Activated naive CD4-positive, alpha-beta T cell treated with anti-CD3 and anti-CD28 coated beads, Interleukin-2, amount 10 ng/mL, durations not matched to agents 7 days and 5 days (primary cell): ENCODE measurements around the gene CHTF18.
"Not testable (repeated sequence)": the region's sequence is repeated elsewhere in the genome, so short reads cannot be mapped to it uniquely, and the experiment has no call there.

Experiments used
- CTCF ChIA-PET: fragments of 350-600 bp; sonication (Branson Sonifier 250); formaldehyde crosslinking; loops from one replicate; lab custom pipeline; 2021; ENCODE audit warnings: antibody characterized with exemption; lab: Charles Lee
- DNase-seq: peaks from one replicate; pipeline ENCODE4 v3.0.0-alpha.2; 2020
- H3K27ac Mint-ChIP-seq: one replicate; pipeline ENCODE4 v1.8.0; 2021; ENCODE audit warnings: mild to moderate bottlenecking, moderate library complexity, mixed read lengths
- H3K27me3 Mint-ChIP-seq: one replicate; pipeline ENCODE4 v1.8.0; 2021; ENCODE audit warnings: mild to moderate bottlenecking, mixed read lengths
- H3K36me3 Mint-ChIP-seq: one replicate; pipeline ENCODE4 v1.8.0; 2021; ENCODE audit warnings: mixed read lengths
- H3K4me1 Mint-ChIP-seq: one replicate; pipeline ENCODE4 v1.8.0; 2021; ENCODE audit warnings: mixed read lengths
- H3K4me3 Mint-ChIP-seq: one replicate; pipeline ENCODE4 v1.8.0; 2021; ENCODE audit warnings: mild to moderate bottlenecking, moderate library complexity, mixed read lengths
- H3K9me3 Mint-ChIP-seq: one replicate; pipeline ENCODE4 v1.8.0; 2021; ENCODE audit warnings: mixed read lengths

Gene CHTF18

GRCh38 chr16:751152-752006 lies 37.0 kb upstream of the CHTF18 start:
- H3K4me3 Mint-ChIP-seq: no peak overlapping the region
- peaks cover 3% of the 10 kb centered on the region for H3K4me1 Mint-ChIP-seq
- CTCF ChIA-PET: interaction anchor here (1.7 kb wide), 1 partner anchor 10 kb away, joined by 3 read pairs; the partner anchor contains the start of gene CIAO3
- no peak overlapping the region for H3K27ac Mint-ChIP-seq
- peaks cover 4% of the 10 kb centered on the region for H3K27me3 Mint-ChIP-seq
- no peak for DNase-seq
- no peaks in the 10 kb centered on the region for H3K9me3 Mint-ChIP-seq
- H3K36me3 Mint-ChIP-seq: no peaks in the 10 kb centered on the region

DNA sequence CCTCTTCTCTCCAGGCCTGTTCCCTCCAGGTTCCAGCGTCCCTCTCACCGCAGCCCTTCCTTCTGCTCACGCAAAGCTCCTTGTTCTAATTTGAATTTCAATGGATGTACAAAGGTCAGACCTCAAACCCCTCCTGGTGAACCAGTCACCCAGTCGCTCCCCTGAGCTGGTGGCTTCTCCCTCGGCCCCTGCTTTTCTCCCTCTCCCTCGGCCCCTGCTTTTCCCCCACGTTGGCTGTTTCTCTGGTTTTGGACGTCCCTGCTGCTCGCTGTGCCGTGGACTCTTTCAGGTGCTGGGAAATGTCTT lies 36.5 kb upstream of the CHTF18 start:
- Mint-ChIP-seq H3K4me3 (no peak overlapping the region), H3K27me3 (peaks cover 4% of the 10 kb centered on the region)

GRCh38 chr16:754121-754607 lies 34.3 kb upstream of the CHTF18 start:
- CTCF ChIA-PET: interaction anchor here (1.7 to 2.0 kb wide), 2 partner anchors 14 to 42 kb away, joined by 4 to 5 read pairs; partner anchors contain the start of gene CIAO3
- not testable (repeated sequence) for H3K4me1 Mint-ChIP-seq, DNase-seq, H3K9me3 Mint-ChIP-seq, H3K27ac Mint-ChIP-seq, H3K4me3 Mint-ChIP-seq, H3K36me3 Mint-ChIP-seq, H3K27me3 Mint-ChIP-seq

More for the DNA sequence above, 36.5 kb upstream of the CHTF18 start:
- Mint-ChIP-seq H3K4me1 (peaks cover 3% of the 10 kb centered on the region), H3K9me3 (no peaks in the 10 kb centered on the region), H3K27ac (no peak overlapping the region), H3K36me3 (no peaks in the 10 kb centered on the region)
- CTCF ChIA-PET: interaction anchor here (1.7 kb wide), 1 partner anchor 11 kb away, joined by 3 read pairs; the partner anchor contains the start of gene CIAO3
- no peak for DNase-seq

- no peaks in the 10 kb centered on the region for H3K9me3 Mint-ChIP-seq
- no peaks in the 10 kb centered on the region for H3K36me3 Mint-ChIP-seq
- H3K27me3 Mint-ChIP-seq: peaks cover 8% of the 10 kb centered on the region
- H3K4me1 Mint-ChIP-seq: peaks cover 6% of the 10 kb centered on the region
- no peak overlapping the region for H3K27ac Mint-ChIP-seq
- no peak overlapping the region for H3K4me3 Mint-ChIP-seq
- CTCF ChIA-PET: interaction anchor here (1.7 to 2.0 kb wide), 2 partner anchors 14 to 42 kb away, joined by 4 to 5 read pairs; partner anchors contain the start of gene CIAO3
- no peak for DNase-seq
These were observed 33.8 kb upstream of the CHTF18 start for GRCh38 chr16:754656-755055.

DNA sequence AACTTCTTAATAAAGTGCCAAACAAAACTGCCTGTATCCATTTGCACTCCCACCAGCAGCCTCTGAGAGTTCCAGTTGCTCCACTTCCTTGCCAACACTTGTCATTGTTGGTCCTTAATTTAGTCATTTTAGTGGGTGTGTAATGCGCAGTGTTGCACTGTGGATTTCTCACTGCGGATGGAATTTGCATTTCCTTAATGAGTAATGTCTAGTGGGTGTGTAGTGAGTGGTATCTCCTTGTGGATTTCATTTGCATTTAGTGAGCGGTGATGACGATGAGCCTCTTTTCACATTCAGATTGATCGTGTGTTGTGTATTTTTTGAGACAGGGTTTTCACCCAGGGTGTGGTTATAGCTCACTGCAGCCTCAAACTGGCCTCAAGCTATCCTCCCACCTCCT lies 32.0 kb upstream of the CHTF18 start:
- CTCF ChIA-PET: interaction anchor here (0.7 to 1.0 kb wide), 2 partner anchors 28 to 32 kb away, joined by 3 read pairs; no protein-coding TSS in a partner anchor
- no peaks in the 10 kb centered on the region for H3K9me3 Mint-ChIP-seq
- H3K4me1 Mint-ChIP-seq: peaks cover 6% of the 10 kb centered on the region
- H3K4me3 Mint-ChIP-seq: no peak overlapping the region
- peaks cover 4% of the 10 kb centered on the region for H3K27me3 Mint-ChIP-seq
- H3K36me3 Mint-ChIP-seq: no peaks in the 10 kb centered on the region
- no peak for DNase-seq
- H3K27ac Mint-ChIP-seq: no peak overlapping the region

- CTCF ChIA-PET: interaction anchor here (1.0 kb wide), 1 partner anchor 27 kb away, joined by 3 read pairs; no protein-coding TSS in a partner anchor
These were observed 29.1 kb upstream of the CHTF18 start for GRCh38 chr16:759110-759910.

DNA sequence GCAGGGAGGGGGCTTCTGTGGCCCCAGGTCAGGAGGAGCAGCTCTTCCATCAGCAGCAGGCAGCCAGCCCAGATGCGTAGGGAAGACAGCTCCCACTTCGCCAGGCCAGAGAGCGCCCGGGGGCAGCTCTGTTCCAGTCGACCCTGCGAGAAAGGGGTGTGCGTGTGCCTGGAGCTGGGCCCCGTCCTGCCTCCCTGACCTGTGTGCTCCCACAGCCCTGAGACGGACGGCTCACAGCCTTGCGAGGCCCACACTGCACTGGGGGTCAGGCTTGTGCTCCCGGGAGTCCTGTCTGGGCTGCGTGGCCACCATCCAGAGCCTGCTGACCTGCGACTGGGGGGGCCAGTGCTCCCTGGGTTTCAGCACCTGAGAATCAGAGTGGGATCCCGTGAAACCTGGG lies 28.4 kb upstream of the CHTF18 start:
- H3K4me3 Mint-ChIP-seq: no peak overlapping the region

More at GRCh38 chr16:759110-759910, 29.1 kb upstream of the CHTF18 start:
- no peak for DNase-seq
- peaks cover 4% of the 10 kb centered on the region for H3K27me3 Mint-ChIP-seq
- no peak overlapping the region for H3K27ac Mint-ChIP-seq
- H3K4me3 Mint-ChIP-seq: no peak overlapping the region
- peaks cover 6% of the 10 kb centered on the region for H3K4me1 Mint-ChIP-seq
- H3K36me3 Mint-ChIP-seq: no peaks in the 10 kb centered on the region
- H3K9me3 Mint-ChIP-seq: no peaks in the 10 kb centered on the region

GRCh38 chr16:760545-761343 lies 27.7 kb upstream of the CHTF18 start, which contains the start of gene MSLN:
MSLN (plus strand) TSS chr16:760734; CDS start chr16:762681, 1,947 bp downstream.
- Mint-ChIP-seq H3K27ac (no peak within 1 kb of the TSS), H3K9me3 (no peaks in the 10 kb centered on the region), H3K36me3 (no peaks in the 10 kb centered on the region), H3K4me3 (no peak within 1 kb of the TSS), H3K27me3 (peaks cover 4% of the 10 kb centered on the region), H3K4me1 (peaks cover 3% of the 10 kb centered on the region)
- DNase-seq: no peak
- CTCF ChIA-PET: no interaction called here

More for the DNA sequence above, 28.4 kb upstream of the CHTF18 start:
- Mint-ChIP-seq H3K9me3 (no peaks in the 10 kb centered on the region), H3K4me1 (peaks cover 3% of the 10 kb centered on the region), H3K36me3 (no peaks in the 10 kb centered on the region), H3K27me3 (peaks cover 4% of the 10 kb centered on the region), H3K27ac (no peak overlapping the region)
- no peak for DNase-seq
- CTCF ChIA-PET: no interaction called here

DNA sequence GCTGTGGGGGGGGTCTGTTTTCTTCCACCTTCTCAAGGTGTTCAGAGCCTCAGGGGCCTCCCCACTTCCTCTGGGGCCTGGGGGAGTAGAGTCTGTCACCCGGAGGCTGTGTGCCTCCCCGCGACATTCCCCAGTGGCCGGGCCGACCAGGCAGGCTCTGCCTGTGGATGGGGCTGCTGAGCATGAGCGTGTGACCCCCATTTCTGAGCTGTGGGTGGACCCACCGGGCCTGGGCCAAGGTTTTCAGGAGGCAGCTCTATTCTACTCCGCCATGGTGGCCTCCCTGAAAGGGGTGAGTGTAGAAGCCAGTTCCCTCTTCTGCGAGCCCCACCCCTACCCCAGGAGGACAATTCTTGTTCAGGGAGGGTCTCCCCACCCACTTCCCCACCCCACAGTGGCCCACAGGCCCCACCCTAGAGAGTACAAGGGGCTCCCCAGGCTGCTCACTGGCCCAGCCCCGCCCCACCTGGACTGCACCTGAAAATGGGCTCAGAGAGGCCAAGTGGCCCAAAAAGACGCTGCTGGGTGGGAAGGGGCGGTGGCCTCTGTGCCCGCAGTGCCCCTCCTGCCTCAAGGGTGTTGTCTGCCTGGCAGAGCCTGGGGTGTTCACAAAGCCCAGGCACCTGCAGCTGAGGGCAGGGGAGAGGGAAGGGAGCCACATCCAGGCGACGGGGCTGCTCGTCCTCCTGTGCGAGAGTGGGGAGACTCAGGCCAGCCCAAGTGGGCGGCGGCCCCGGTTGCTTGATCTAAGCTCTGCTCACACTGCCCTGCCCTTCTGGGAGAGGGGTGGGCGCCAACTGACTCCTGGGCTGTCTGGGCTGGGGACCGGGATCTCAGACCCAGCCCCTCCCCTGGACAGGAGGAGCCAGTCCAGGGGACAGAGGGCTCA lies 26.6 kb upstream of the CHTF18 start:
- Mint-ChIP-seq H3K27ac (no peak overlapping the region), H3K9me3 (no peaks in the 10 kb centered on the region), H3K4me3 (no peak overlapping the region), H3K36me3 (no peaks in the 10 kb centered on the region), H3K27me3 (peaks cover 4% of the 10 kb centered on the region), H3K4me1 (peaks cover 3% of the 10 kb centered on the region)
- CTCF ChIA-PET: no interaction called here
- no peak for DNase-seq

DNA sequence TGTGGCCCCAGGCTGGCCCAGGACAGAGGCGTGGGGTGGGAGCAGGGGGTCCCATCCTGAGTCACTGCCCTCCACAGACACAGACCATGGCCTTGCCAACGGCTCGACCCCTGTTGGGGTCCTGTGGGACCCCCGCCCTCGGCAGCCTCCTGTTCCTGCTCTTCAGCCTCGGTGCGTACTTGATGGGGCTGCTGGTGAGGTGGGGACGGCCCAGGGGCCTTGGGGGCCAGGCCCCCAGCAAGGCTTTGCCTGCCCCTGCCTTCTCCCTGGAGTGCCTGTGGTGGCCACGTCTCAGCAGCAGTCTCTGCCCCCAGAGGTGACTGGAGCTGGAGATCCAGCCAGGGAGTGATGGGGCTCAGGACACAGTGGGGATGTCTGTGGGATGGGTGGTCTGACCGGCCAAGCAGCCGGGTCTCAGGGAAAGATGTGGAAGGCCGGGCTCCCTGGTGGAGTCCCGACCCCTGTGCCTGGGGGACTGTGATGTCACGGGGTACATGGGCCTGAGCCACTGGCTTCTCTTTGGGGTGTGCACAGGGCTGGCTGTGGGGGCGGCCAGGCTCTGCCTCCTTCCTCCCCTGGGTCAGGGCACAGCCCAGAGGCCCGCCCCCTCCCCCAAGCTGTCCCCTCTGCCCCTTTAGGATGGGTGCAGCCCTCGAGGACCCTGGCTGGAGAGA lies 25.7 kb upstream of the CHTF18 start:
- peaks cover under 1% of the 10 kb centered on the region for H3K4me1 Mint-ChIP-seq
- DNase-seq: no peak
- H3K27me3 Mint-ChIP-seq: no peaks in the 10 kb centered on the region
- H3K9me3 Mint-ChIP-seq: no peaks in the 10 kb centered on the region
- no peak overlapping the region for H3K4me3 Mint-ChIP-seq
- no peaks in the 10 kb centered on the region for H3K36me3 Mint-ChIP-seq
- no peak overlapping the region for H3K27ac Mint-ChIP-seq
- CTCF ChIA-PET: no interaction called here

DNA sequence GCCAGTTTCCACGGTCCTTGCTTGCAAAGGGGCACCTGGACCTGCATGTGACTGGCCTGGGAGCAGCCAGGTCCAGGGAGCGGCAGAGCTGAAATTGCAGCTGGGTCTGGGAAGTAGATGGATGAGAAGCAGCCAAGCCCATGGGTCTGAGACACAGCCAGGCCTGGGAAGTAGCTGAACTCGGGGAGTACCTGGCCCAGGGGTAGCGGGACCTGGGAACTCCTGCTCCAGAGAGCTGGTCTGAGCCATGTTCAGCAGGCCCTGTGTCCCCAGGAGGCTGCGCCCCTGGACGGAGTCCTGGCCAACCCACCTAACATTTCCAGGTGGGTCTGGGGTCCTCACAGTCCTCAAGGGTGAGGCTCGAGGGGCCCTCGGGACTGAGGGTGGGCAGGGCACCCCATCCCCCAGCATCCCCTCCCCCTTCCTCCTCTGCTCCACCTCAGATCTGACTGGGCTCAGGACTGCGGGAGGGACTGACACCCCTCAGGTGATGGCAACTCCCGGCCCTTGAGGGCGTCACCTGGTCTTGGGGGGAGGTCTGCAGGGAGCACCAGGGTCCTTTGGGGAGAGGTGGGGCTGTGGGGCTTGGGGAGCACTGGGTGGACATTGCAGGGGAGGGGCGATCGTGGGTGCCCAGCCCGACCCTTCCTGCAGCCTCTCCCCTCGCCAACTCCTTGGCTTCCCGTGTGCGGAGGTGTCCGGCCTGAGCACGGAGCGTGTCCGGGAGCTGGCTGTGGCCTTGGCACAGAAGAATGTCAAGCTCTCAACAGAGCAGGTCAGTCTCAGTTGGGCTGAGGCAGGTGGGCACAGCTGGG lies 24.8 kb upstream of the CHTF18 start:
- DNase-seq: no peak
- peaks cover 3% of the 10 kb centered on the region for H3K27me3 Mint-ChIP-seq
- no peaks in the 10 kb centered on the region for H3K36me3 Mint-ChIP-seq
- H3K9me3 Mint-ChIP-seq: no peaks in the 10 kb centered on the region
- CTCF ChIA-PET: no interaction called here
- H3K4me1 Mint-ChIP-seq: no peaks in the 10 kb centered on the region
- no peak overlapping the region for H3K4me3 Mint-ChIP-seq
- no peak overlapping the region for H3K27ac Mint-ChIP-seq

GRCh38 chr16:764184-764750 lies 24.2 kb upstream of the CHTF18 start:
- Mint-ChIP-seq H3K27me3 (peaks cover 3% of the 10 kb centered on the region), H3K36me3 (no peaks in the 10 kb centered on the region), H3K9me3 (no peaks in the 10 kb centered on the region), H3K4me3 (no peak overlapping the region), H3K27ac (no peak overlapping the region), H3K4me1 (no peaks in the 10 kb centered on the region)
- CTCF ChIA-PET: no interaction called here
- DNase-seq: no peak
